Natural killer cell (primary cell): ENCODE data around the gene SLC5A2. TPM values are rescaled to one million over a fixed set of nuclear protein-coding genes. Genes with fewer than 3 reads are reported as not detected.
"Not testable (repeated sequence)": the region's sequence is repeated elsewhere in the genome, so short reads cannot be mapped to it uniquely, and the experiment has no call there.

Experiments
- ATAC-seq, 3 donors: fragments of 150-1000 bp in 2 of 3; fragments of 200-7000 bp in 1 of 3; cut with Tn5 transposase; 1 replicate in 1 of 3; 2 replicates in 2 of 3; pipeline ENCODE4 v1.10.0; 2021; ENCODE audit warnings: mild to moderate bottlenecking in 2 of 3, moderate library complexity in 2 of 3
- DNase-seq, 2 donors: peaks; one replicate each; pipeline versions ENCODE4 v3.0.0 to v3.0.0-alpha.2; 2013 to 2021; ENCODE audit warnings: mixed read lengths in 1 of 2
- H3K27ac ChIP-seq: one replicate; pipeline ENCODE4 v1.5.1; 2013; ENCODE audit warnings: mild to moderate bottlenecking, low read length
- H3K27me3 ChIP-seq: one replicate; pipeline ENCODE4 v1.6.1; 2013; ENCODE audit warnings: low read length; ENCODE audit not compliant: control insufficient read depth, insufficient read depth
- H3K36me3 ChIP-seq: one replicate; pipeline ENCODE4 v1.6.1; 2013; ENCODE audit warnings: low read length; ENCODE audit not compliant: control insufficient read depth, insufficient read depth
- H3K4me1 ChIP-seq: one replicate; pipeline ENCODE4 v1.6.1; 2013; ENCODE audit warnings: low read length; ENCODE audit not compliant: control insufficient read depth, insufficient read depth
- H3K4me3 ChIP-seq: one replicate; pipeline ENCODE4 v1.5.1; 2013; ENCODE audit warnings: low read length
- H3K9me3 ChIP-seq: one replicate; pipeline ENCODE4 v1.6.1; 2013; ENCODE audit warnings: low read length; ENCODE audit not compliant: control insufficient read depth, insufficient read depth
- H3K27ac Mint-ChIP-seq, 2 donors: one replicate each; pipeline ENCODE4 v1.8.0; 2022; ENCODE audit warnings: mild to moderate bottlenecking in 2 of 2, mixed read lengths in 2 of 2, moderate library complexity in 1 of 2
- H3K27me3 Mint-ChIP-seq, 2 donors: one replicate each; pipeline ENCODE4 v1.8.0; 2022; ENCODE audit warnings: low read depth in 2 of 2, mixed read lengths in 2 of 2
- H3K36me3 Mint-ChIP-seq: one replicate; pipeline ENCODE4 v1.8.0; 2022; ENCODE audit warnings: mixed read lengths
- H3K4me1 Mint-ChIP-seq, 2 donors: one replicate each; pipeline ENCODE4 v1.8.0; 2022; ENCODE audit warnings: mixed read lengths in 2 of 2
- H3K4me3 Mint-ChIP-seq: one replicate; pipeline ENCODE4 v1.8.0; 2022; ENCODE audit warnings: mild to moderate bottlenecking, moderate library complexity, mixed read lengths
- H3K9me3 Mint-ChIP-seq, 2 donors: one replicate each; pipeline ENCODE4 v1.8.0; 2022; ENCODE audit warnings: mixed read lengths in 2 of 2
- CTCF ChIP-seq: fragments of 200-600 bp; IDR thresholded peaks from one replicate; pipeline ENCODE4 v1.8.0; 2022; ENCODE audit warnings: antibody characterized with exemption
- WGBS: methylation state at CpG from one replicate; pipeline ENCODE4 v1.1.7; 2013; ENCODE audit warnings: missing lambda C conversion rate; ENCODE audit not compliant: insufficient coverage; 5-methylcytosine and 5-hydroxymethylcytosine counted together
- intact Hi-C: fragments of 100-400 bp; cut with micrococcal nuclease; formaldehyde crosslinking; loops from one replicate; pipeline ENCODE4 v1.14.2; 2022
- total RNA-seq, 4 donors: library from RNA; stranded (reverse); fragments of 120-200 nt in 1 of 4; gene quantifications; one replicate each; pipeline versions ENCODE4 v1.2.3 to v1.2.4, GENCODE V29; 2013 to 2022

Gene SLC5A2
- total RNA-seq, 3 donors from 2014 or later (not counting 1 experiment from before 2014, with no cell fraction given) = 0.20 to 0.96 TPM; not detected in 1

GRCh38 chr16:31501226-31501965, 18.5 kb downstream of the SLC5A2 start:
- intact Hi-C loops = no loop called here
- Mint-ChIP-seq H3K27ac (no peak overlapping the region), H3K27me3 (no peaks in the 10 kb centered on the region), H3K4me3 (no peak overlapping the region), H3K9me3 (no peaks in the 10 kb centered on the region), H3K4me1 (peaks cover 7 to 14% of the 10 kb centered on the region in 2 donors), H3K36me3 (no peaks in the 10 kb centered on the region)
- Histone ChIP-seq H3K27me3 (no peaks in the 10 kb centered on the region), H3K27ac (no peak overlapping the region), H3K9me3 (no peaks in the 10 kb centered on the region), H3K4me3 (no peak overlapping the region), H3K36me3 (peaks cover 14% of the 10 kb centered on the region), H3K4me1 (no peaks in the 10 kb centered on the region)
- DNase-seq = no peak
- WGBS = over 99% methylated on average over 3 of the region's 3 CpGs
- TF ChIP-seq CTCF = no peak
- ATAC-seq = no peak

GRCh38 chr16:31501966-31502348, 19.0 kb downstream of the SLC5A2 start:
- Mint-ChIP-seq H3K36me3 (no peaks in the 10 kb centered on the region), H3K9me3 (no peaks in the 10 kb centered on the region)
- H3K9me3 ChIP-seq = no peaks in the 10 kb centered on the region

GRCh38 chr16:31502981-31503380, 20.1 kb downstream of the SLC5A2 start:
- Mint-ChIP-seq H3K4me1 (peaks cover 10 to 24% of the 10 kb centered on the region in 2 donors), H3K27ac (no peak overlapping the region), H3K27me3 (no peaks in the 10 kb centered on the region), H3K4me3 (no peak overlapping the region), H3K36me3 (no peaks in the 10 kb centered on the region), H3K9me3 (no peaks in the 10 kb centered on the region)
- no peaks in the 10 kb centered on the region for H3K9me3 ChIP-seq
- H3K4me1 ChIP-seq = peaks cover 13% of the 10 kb centered on the region
- H3K27ac ChIP-seq = no peak overlapping the region
- H3K27me3 ChIP-seq = no peaks in the 10 kb centered on the region
- DNase-seq = no peak
- H3K4me3 ChIP-seq = no peak overlapping the region
- peaks cover 6% of the 10 kb centered on the region for H3K36me3 ChIP-seq
- ATAC-seq = no peak
- no peak for TF ChIP-seq CTCF
- intact Hi-C loops = no loop called here

More at GRCh38 chr16:31501966-31502348, 19.0 kb downstream of the SLC5A2 start:
- TF ChIP-seq CTCF = no peak
- Histone ChIP-seq H3K27ac (no peak overlapping the region), H3K27me3 (no peaks in the 10 kb centered on the region), H3K36me3 (peaks cover 9% of the 10 kb centered on the region), H3K4me1 (peaks cover 5% of the 10 kb centered on the region), H3K4me3 (no peak overlapping the region)
- H3K4me1 Mint-ChIP-seq = peaks cover 8 to 15% of the 10 kb centered on the region in 2 donors
- no peak overlapping the region for H3K4me3 Mint-ChIP-seq
- ATAC-seq (no peak), DNase-seq (no peak)
- WGBS = 95% methylated on average over 4 of the region's 4 CpGs
- intact Hi-C loops = no loop called here
- H3K27me3 Mint-ChIP-seq = no peaks in the 10 kb centered on the region
- no peak overlapping the region for H3K27ac Mint-ChIP-seq

GRCh38 chr16:31503555-31503954, 20.6 kb downstream of the SLC5A2 start:
- WGBS = 92% methylated on average over 6 of the region's 8 CpGs
- H3K27me3 ChIP-seq, H3K36me3 ChIP-seq, H3K9me3 ChIP-seq, ATAC-seq, intact Hi-C loops, H3K4me3 Mint-ChIP-seq, H3K4me3 ChIP-seq, H3K27ac Mint-ChIP-seq, H3K27ac ChIP-seq, DNase-seq, H3K36me3 Mint-ChIP-seq, H3K27me3 Mint-ChIP-seq, H3K9me3 Mint-ChIP-seq: not testable (repeated sequence)
- H3K4me1 ChIP-seq = peaks cover 15% of the 10 kb centered on the region
- H3K4me1 Mint-ChIP-seq = peaks cover 13 to 27% of the 10 kb centered on the region in 2 donors
